Epithelial cell of esophagus (primary cell): Measurements from ENCODE around the gene PARP1.

Source experiments
- DNase-seq: peaks from one replicate; pipeline ENCODE4 v3.0.0; 2010; ENCODE audit warnings: low read depth
- H3K4me3 ChIP-seq: 2 replicates; pipeline ENCODE4 v1.5.1; 2011; ENCODE audit warnings: mild to moderate bottlenecking, low read length, control low read depth
- CTCF ChIP-seq: IDR thresholded peaks from 2 replicates; pipeline ENCODE4 v1.5.1; 2011; ENCODE audit warnings: low read depth, mild to moderate bottlenecking, low read length, control low read depth, inconsistent platforms; ENCODE audit not compliant: insufficient read depth; ENCODE audit errors: missing control alignments

The PARP1 gene

GRCh38 chr1:226363801-226364513 is 43.9 kb downstream of the PARP1 start:
- H3K4me3 ChIP-seq: no peak overlapping the region
- DNase-seq: no peak
- TF ChIP-seq CTCF: no peak

GRCh38 chr1:226362891-226363447 is 44.9 kb downstream of the PARP1 start:
- no peak for TF ChIP-seq CTCF
- H3K4me3 ChIP-seq: no peak overlapping the region
- no peak for DNase-seq

GRCh38 chr1:226362361-226362760 is 45.5 kb downstream of the PARP1 start:
- no peak overlapping the region for H3K4me3 ChIP-seq
- DNase-seq: no peak
- TF ChIP-seq CTCF: no peak

GRCh38 chr1:226360106-226360746 is 47.7 kb downstream of the PARP1 start:
- TF ChIP-seq CTCF: no peak
- DNase-seq: no peak
- H3K4me3 ChIP-seq: no peak overlapping the region

GRCh38 chr1:226357416-226357815 is 50.5 kb downstream of the PARP1 start:
- DNase-seq: no peak
- no peak overlapping the region for H3K4me3 ChIP-seq
- TF ChIP-seq CTCF: no peak

- no peak for DNase-seq
- no peak for TF ChIP-seq CTCF
- H3K4me3 ChIP-seq: no peak overlapping the region
These were observed 52.0 kb downstream of the PARP1 start for GRCh38 chr1:226355669-226356551.
